Measurements from ENCODE around the gene DPYSL5. TPM values are rescaled to one million over a fixed set of nuclear protein-coding genes. Genes with fewer than 3 reads are reported as not detected.

DPYSL5 gene
- polyA plus RNA-seq, 2 of the 4 experiments (the other 2 are of a cell fraction) = 2.5 to 8.2 TPM

GRCh38 chr2:26809876-26810577, 37.9 kb upstream of the DPYSL5 start:
- no peak for DNase-seq (ENCODE audit: low read depth in 1 of 2, low spot score in 1 of 2)
- no peak for ATAC-seq
- H3K27ac ChIP-seq = no peak overlapping the region
- no peaks in the 10 kb centered on the region for H3K9me3 ChIP-seq
- TF ChIP-seq TP53 (CRISPR knock-in tag; IDR thresholded peaks at IDR 0.05) (no peak), EHF (CRISPR knock-in tag; IDR thresholded peaks at IDR 0.05) (no peak), NPAS2 (CRISPR knock-in tag; IDR thresholded peaks at IDR 0.05; ENCODE audit: borderline replicate concordance) (no peak), MAFK (IDR thresholded peaks at IDR 0.05; ENCODE audit: partially characterized antibody) (no peak), GATA3 (IDR thresholded peaks at IDR 0.05; ENCODE audit: borderline replicate concordance) (no peak), FOSL2 (IDR thresholded peaks at IDR 0.05) (no peak), FOSL2 (CRISPR knock-in tag; IDR thresholded peaks at IDR 0.05) (no peak), CBX8 (IDR thresholded peaks at IDR 0.05) (no peak), POLR2AphosphoS2 (conservative IDR thresholded peaks at IDR 0.05; ENCODE audit: low read length) (no peak), ZFP36 (IDR thresholded peaks at IDR 0.05; ENCODE audit: borderline replicate concordance, partially characterized antibody) (no peak), MAZ (IDR thresholded peaks at IDR 0.05; ENCODE audit: borderline replicate concordance, low read depth, low read length) (no peak)
- FAIRE-seq = no peak
- no peak overlapping the region for H3K4me2 ChIP-seq
- 74% methylated on average over 6 of the region's 6 CpGs for WGBS (ENCODE audit: missing lambda C conversion rate)
- CTCF ChIA-PET = interaction anchor here (1.0 to 4.9 kb wide), 2 partner anchors 8 to 36 kb away, joined by 4 to 17 read pairs; no protein-coding TSS in a partner anchor
- H3K4me3 ChIP-seq = no peak overlapping the region
- POLR2A ChIA-PET = interaction anchor here (0.6 kb wide), 1 partner anchor 46 kb away, joined by 3 read pairs; no protein-coding TSS in a partner anchor
- H3K4me1 ChIP-seq = no peaks in the 10 kb centered on the region

GRCh38 chr2:26811261-26811660, 36.7 kb upstream of the DPYSL5 start:
- H3K4me3 ChIP-seq = no peak overlapping the region
- no peak for ATAC-seq
- no peak overlapping the region for H3K27ac ChIP-seq
- H3K4me1 ChIP-seq = no peaks in the 10 kb centered on the region
- ChIA-PET POLR2A (no interaction called here), CTCF (interaction anchor here (1.2 to 4.9 kb wide), 3 partner anchors 12 to 132 kb away, joined by 3 to 17 read pairs (median 4); no protein-coding TSS in a partner anchor)
- H3K4me2 ChIP-seq = no peak overlapping the region
- FAIRE-seq = no peak
- H3K9me3 ChIP-seq = no peaks in the 10 kb centered on the region
- no peak for DNase-seq (ENCODE audit: low read depth in 1 of 2, low spot score in 1 of 2)
- 40% methylated on average over 8 of the region's 8 CpGs for WGBS (ENCODE audit: missing lambda C conversion rate)
- no peak for TF ChIP-seq PHF8 (IDR thresholded peaks at IDR 0.05; ENCODE audit: borderline replicate concordance, low read depth)
- no peak for TF ChIP-seq ELK1 (IDR thresholded peaks at IDR 0.05; ENCODE audit: low read depth, low read length)
- TF ChIP-seq MAFK (IDR thresholded peaks at IDR 0.05; ENCODE audit: partially characterized antibody) = no peak
- no peak for TF ChIP-seq FOXS1 (CRISPR knock-in tag; IDR thresholded peaks at IDR 0.05)
- no peak for TF ChIP-seq RFX5 (IDR thresholded peaks at IDR 0.05)
- no peak for TF ChIP-seq HMGXB4 (CRISPR knock-in tag; IDR thresholded peaks at IDR 0.05; ENCODE audit: borderline replicate concordance)
- no peak for TF ChIP-seq EHF (CRISPR knock-in tag; IDR thresholded peaks at IDR 0.05)
- no peak for TF ChIP-seq MAZ (IDR thresholded peaks at IDR 0.05; ENCODE audit: borderline replicate concordance, low read depth, low read length)
- TF ChIP-seq JUN (IDR thresholded peaks at IDR 0.05) = no peak
- TF ChIP-seq GATA3 (IDR thresholded peaks at IDR 0.05; ENCODE audit: borderline replicate concordance) = no peak
- TF ChIP-seq ZSCAN20 (CRISPR knock-in tag; IDR thresholded peaks at IDR 0.05) = no peak
- no peak for TF ChIP-seq MYC (IDR thresholded peaks at IDR 0.05; ENCODE audit: borderline replicate concordance, low read length)

Measured in A549 (cell line).